Transverse colon (tissue), 4 donors: Measurements from ENCODE around the gene MVD. TPM values are rescaled to one million over a fixed set of nuclear protein-coding genes. Genes with fewer than 3 reads are reported as not detected.

Source experiments
- DNase-seq: peaks from one replicate; pipeline ENCODE4 v3.0.0-alpha.2; 2019
- H3K27ac ChIP-seq, 4 donors: fragments of 200-600 bp; sonication (generic); 2 replicates each; pipeline ENCODE4 v1.5.1; 2016 to 2018; ENCODE audit warnings: inconsistent platforms in 4 of 4
- H3K27me3 ChIP-seq: fragments of 200-600 bp; sonication (generic); 2 replicates; pipeline ENCODE4 v1.5.1; 2017; ENCODE audit warnings: inconsistent platforms
- H3K36me3 ChIP-seq, 4 donors: fragments of 200-600 bp; sonication (generic); 2 replicates each; pipeline ENCODE4 v1.5.1; 2017 to 2019; ENCODE audit warnings: inconsistent platforms in 4 of 4
- H3K4me1 ChIP-seq, 4 donors: fragments of 200-600 bp; sonication (generic); 2 replicates each; pipeline ENCODE4 v1.5.1; 2017 to 2020; ENCODE audit warnings: inconsistent platforms in 4 of 4
- H3K4me3 ChIP-seq, 4 donors: fragments of 200-600 bp; sonication (generic); 1 replicate in 1 of 4; 2 replicates in 3 of 4; pipeline versions ENCODE4 v1.5.1 to v1.6.1; 2017 to 2019; ENCODE audit warnings: inconsistent platforms in 4 of 4
- H3K9me3 ChIP-seq, 2 donors: fragments of 200-600 bp; sonication (generic); 2 replicates each; pipeline ENCODE4 v1.5.1; 2017 to 2019; ENCODE audit warnings: inconsistent platforms in 2 of 2
- CTCF ChIP-seq, 5 experiments: fragments of 200-600 bp in 3 of 5; fragments of 450-650 bp in 2 of 5; sonication (generic) in 3 of 5; IDR thresholded peaks; 1 replicate in 2 of 5; 2 replicates in 3 of 5; pipeline ENCODE4 v1.5.1; 2016 to 2017; ENCODE audit warnings: antibody characterized with exemption in 5 of 5, inconsistent platforms in 3 of 5, mild to moderate bottlenecking in 2 of 5, moderate library complexity in 1 of 5
- EP300 ChIP-seq: sonication (generic); formaldehyde crosslinking; IDR thresholded peaks from one replicate; pipeline ENCODE4 v1.6.1; 2017; ENCODE audit warnings: antibody characterized with exemption, low read depth
- POLR2A ChIP-seq: fragments of 450-650 bp; IDR thresholded peaks from one replicate; pipeline ENCODE4 v1.6.1; 2016; ENCODE audit warnings: antibody characterized with exemption, mild to moderate bottlenecking, moderate library complexity
- POLR2AphosphoS5 ChIP-seq, 3 donors: sonication (generic); formaldehyde crosslinking; IDR thresholded peaks; one replicate each; pipeline ENCODE4 v1.6.1; 2016; ENCODE audit warnings: antibody characterized with exemption in 3 of 3
- WGBS, 2 donors: methylation state at CpG; one replicate each; pipeline ENCODE4 v1.1.5; 2018; ENCODE audit warnings: low coverage in 1 of 2; 5-methylcytosine and 5-hydroxymethylcytosine counted together
- in situ Hi-C, 4 donors: fragments of 200-750 bp; cut with MboI; loops; one replicate each; pipeline versions ENCODE4 v1.15.0 to v1.15.1; 2017; ENCODE audit warnings: low sequenced_read_pairs in 3 of 4, low pct_ligation_motif_present in 1 of 4, low pct_unique_long_range_greater_than_20kb in 1 of 4
- intact Hi-C: fragments of 100-400 bp; cut with DNase I; formaldehyde crosslinking; loops from one replicate; pipeline ENCODE4 v1.15.1; 2023; ENCODE audit warnings: low total_unique reads
- total RNA-seq, 4 donors: library from RNA; depleted of rRNA; stranded (reverse); fragments of >200 nt; gene quantifications; one replicate each; pipeline ENCODE4 v1.1.0, GENCODE V29; 2016

Gene MVD
- total RNA-seq, 4 donors from 2014 or later, result 20.5 to 75.6 (median 47.3) TPM

GRCh38 chr16:88658714-88659113 lies 4.2 kb downstream of the MVD start:
- H3K36me3 ChIP-seq, result peaks cover 0 to 7% (median 0%) of the 10 kb centered on the region in 4 donors

DNA sequence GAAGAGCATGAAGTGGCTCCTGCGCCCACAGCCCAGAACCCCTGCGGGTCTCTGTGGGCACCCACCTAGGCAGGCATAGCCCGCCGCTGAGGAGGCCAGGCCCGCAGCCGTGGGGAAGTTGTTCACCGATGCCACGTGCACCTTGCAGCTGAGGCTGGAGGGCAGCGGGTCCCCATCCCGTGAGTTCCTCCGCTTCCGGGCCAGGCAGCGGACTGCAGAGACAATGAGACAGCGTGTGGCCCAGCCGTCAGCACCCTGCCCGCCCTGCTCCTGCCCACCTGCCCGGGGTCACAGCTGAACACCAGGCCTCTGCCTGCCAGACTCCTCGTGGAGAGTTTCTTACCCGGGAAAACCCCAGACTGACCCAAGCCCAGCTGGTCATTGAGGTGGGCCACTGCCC lies 5.5 kb downstream of the MVD start:
- H3K27ac ChIP-seq, result no peak overlapping the region
- no peak for DNase-seq
- no peaks in the 10 kb centered on the region for H3K9me3 ChIP-seq
- H3K27me3 ChIP-seq, result no peaks in the 10 kb centered on the region
- H3K4me3 ChIP-seq, result no peak overlapping the region
- peaks cover 0 to 18% (median 8%) of the 10 kb centered on the region in 4 donors for H3K4me1 ChIP-seq
- TF ChIP-seq CTCF (IDR thresholded peaks at IDR 0.05) (no peak), POLR2AphosphoS5 (IDR thresholded peaks at IDR 0.05) (no peak), POLR2A (no peak), EP300 (no peak)
- 91% methylated on average over 15 of the region's 19 CpGs; no CpG with 5 or more reads in 1 of the 2 donors for WGBS, 2 donors
- H3K36me3 ChIP-seq, result peaks cover 0 to 7% (median 0%) of the 10 kb centered on the region in 4 donors
- intact Hi-C loops, result no loop called here
- in situ Hi-C loops, result no loop called here

More at GRCh38 chr16:88658714-88659113, 4.2 kb downstream of the MVD start:
- H3K27ac ChIP-seq, result no peak overlapping the region
- no peaks in the 10 kb centered on the region for H3K9me3 ChIP-seq
- no peaks in the 10 kb centered on the region for H3K27me3 ChIP-seq
- intact Hi-C loops (no loop called here), in situ Hi-C loops (no loop called here)
- no peak for DNase-seq
- H3K4me1 ChIP-seq, result peaks cover 0 to 19% (median 9%) of the 10 kb centered on the region in 4 donors
- H3K4me3 ChIP-seq, result no peak overlapping the region
- no peak for TF ChIP-seq POLR2A
- no peak for TF ChIP-seq CTCF (IDR thresholded peaks at IDR 0.05)
- TF ChIP-seq POLR2AphosphoS5 (IDR thresholded peaks at IDR 0.05), result no peak
- TF ChIP-seq EP300, result no peak
- 95% methylated on average over 15 of the region's 15 CpGs; no CpG with 5 or more reads in 1 of the 2 donors for WGBS, 2 donors

GRCh38 chr16:88656291-88656980 lies 6.5 kb downstream of the MVD start:
- no peak for TF ChIP-seq CTCF (IDR thresholded peaks at IDR 0.05)
- no peak for TF ChIP-seq POLR2A
- no peak for TF ChIP-seq EP300
- TF ChIP-seq POLR2AphosphoS5 (IDR thresholded peaks at IDR 0.05), result no peak
- H3K4me1 ChIP-seq, result peaks cover 0 to 15% (median 6%) of the 10 kb centered on the region in 4 donors
- intact Hi-C loops (no loop called here), in situ Hi-C loops (no loop called here)
- no peak for DNase-seq
- WGBS, 2 donors, result 85% methylated on average over 25 of the region's 25 CpGs; no CpG with 5 or more reads in 1 of the 2 donors
- H3K36me3 ChIP-seq, result peaks cover 0 to 7% (median 0%) of the 10 kb centered on the region in 4 donors
- H3K9me3 ChIP-seq, result no peaks in the 10 kb centered on the region
- no peak overlapping the region for H3K4me3 ChIP-seq
- no peak overlapping the region for H3K27ac ChIP-seq
- no peaks in the 10 kb centered on the region for H3K27me3 ChIP-seq

- Histone ChIP-seq H3K4me1 (peaks cover 3 to 17% (median 10%) of the 10 kb centered on the region in 4 donors), H3K27ac (no peak overlapping the region), H3K36me3 (peaks cover 0 to 7% (median 0%) of the 10 kb centered on the region in 4 donors), H3K9me3 (no peaks in the 10 kb centered on the region), H3K27me3 (no peaks in the 10 kb centered on the region), H3K4me3 (no peak overlapping the region)
- intact Hi-C loops, result no loop called here
- no peak for DNase-seq
- in situ Hi-C loops, result no loop called here
- 95% methylated on average over 25 of the region's 29 CpGs; no CpG with 5 or more reads in 1 of the 2 donors for WGBS, 2 donors
- no peak for TF ChIP-seq POLR2A
- no peak for TF ChIP-seq EP300
Observed at GRCh38 chr16:88655733-88656281, 7.1 kb downstream of the MVD start.
